GM23338 (cell line): Measurements from ENCODE around the gene ASPDH. TPM values are rescaled to one million over a fixed set of nuclear protein-coding genes. Genes with fewer than 3 reads are reported as not detected.

ENCODE experiments used
- ATAC-seq: fragments of 200-7000 bp; cut with Tn5 transposase; 3 replicates; pipeline ENCODE4 v1.9.1; 2020
- DNase-seq: peaks from one replicate; pipeline ENCODE4 v3.0.0-alpha.2; 2015; ENCODE audit warnings: low spot score
- H2AFZ ChIP-seq: fragments of 200-600 bp; sonication (generic); 2 replicates; pipeline ENCODE4 v1.8.0; 2016; ENCODE audit warnings: antibody characterized with exemption, mild to moderate bottlenecking, moderate library complexity
- H3F3A ChIP-seq: fragments of 200-600 bp; sonication (generic); replicated peaks from 2 replicates; pipeline ENCODE4 v1.8.0; 2017; ENCODE audit warnings: antibody characterized with exemption, mixed run types, low read depth
- H3K27ac ChIP-seq: fragments of 200-600 bp; sonication (generic); 2 replicates; pipeline ENCODE4 v1.6.1; 2016; ENCODE audit warnings: low read depth
- H3K27me3 ChIP-seq: fragments of 200-600 bp; sonication (generic); 2 replicates; pipeline ENCODE4 v1.8.0; 2016; ENCODE audit warnings: mild to moderate bottlenecking, mixed run types, moderate library complexity; ENCODE audit not compliant: insufficient read depth
- H3K36me3 ChIP-seq: fragments of 200-600 bp; sonication (generic); 2 replicates; pipeline ENCODE4 v1.8.0; 2016; ENCODE audit warnings: mild to moderate bottlenecking; ENCODE audit not compliant: insufficient read depth
- H3K4me1 ChIP-seq: fragments of 200-600 bp; sonication (generic); 2 replicates; pipeline ENCODE4 v1.8.0; 2016; ENCODE audit warnings: mild to moderate bottlenecking, moderate library complexity; ENCODE audit not compliant: insufficient read depth
- H3K4me2 ChIP-seq: fragments of 200-600 bp; sonication (generic); 2 replicates; pipeline ENCODE4 v1.7.1; 2017; ENCODE audit warnings: mixed run types
- H3K4me3 ChIP-seq: fragments of 200-600 bp; sonication (generic); 2 replicates; pipeline ENCODE4 v1.6.1; 2016; ENCODE audit warnings: mixed run types
- H3K79me2 ChIP-seq: fragments of 200-600 bp; sonication (generic); replicated peaks from 2 replicates; pipeline ENCODE4 v1.8.0; 2017; ENCODE audit warnings: mild to moderate bottlenecking; ENCODE audit not compliant: insufficient read depth
- H3K9me2 ChIP-seq: fragments of 200-600 bp; sonication (generic); 2 replicates; pipeline ENCODE4 v1.8.0; 2017; ENCODE audit not compliant: insufficient read depth
- H4K20me1 ChIP-seq: fragments of 200-600 bp; sonication (generic); replicated peaks from 2 replicates; pipeline ENCODE4 v1.8.0; 2017; ENCODE audit warnings: mild to moderate bottlenecking; ENCODE audit not compliant: insufficient read depth
- H3K27ac Mint-ChIP-seq: 2 replicates; pipeline ENCODE4 v1.8.0; 2020; ENCODE audit warnings: inconsistent platforms, mild to moderate bottlenecking, moderate library complexity, mixed read lengths
- H3K27me3 Mint-ChIP-seq: 3 replicates; pipeline ENCODE4 v1.8.0; 2022; ENCODE audit warnings: low read depth, mild to moderate bottlenecking, moderate library complexity, mixed read lengths, inconsistent platforms; ENCODE audit not compliant: insufficient read depth, poor library complexity
- H3K36me3 Mint-ChIP-seq: 3 replicates; pipeline ENCODE4 v1.8.0; 2021; ENCODE audit warnings: low read depth, mild to moderate bottlenecking, inconsistent platforms, moderate library complexity, mixed read lengths
- H3K4me1 Mint-ChIP-seq: 3 replicates; pipeline ENCODE4 v1.8.0; 2020; ENCODE audit warnings: mild to moderate bottlenecking, inconsistent platforms, mixed read lengths
- H3K4me3 Mint-ChIP-seq: 3 replicates; pipeline ENCODE4 v1.8.0; 2021; ENCODE audit warnings: moderate library complexity, mild to moderate bottlenecking, inconsistent platforms, mixed read lengths
- H3K9me3 Mint-ChIP-seq: 3 replicates; pipeline ENCODE4 v1.8.0; 2020; ENCODE audit warnings: moderate library complexity, mild to moderate bottlenecking, inconsistent platforms, mixed read lengths
- CREB1 ChIP-seq: fragments of 250-450 bp; sonication (Bioruptor Pico); IDR thresholded peaks from 2 replicates; pipeline ENCODE4 v1.5.0; 2020; ENCODE audit warnings: low read depth, mild to moderate bottlenecking, moderate library complexity
- CTCF ChIP-seq, 2 experiments: fragments of 200-600 bp in 1 of 2; sonication (generic) in 1 of 2; conservative IDR thresholded peaks; 2 replicates each; pipeline versions ENCODE4 v1.5.1 to v1.6.1; 2016 to 2017; ENCODE audit warnings: antibody characterized with exemption in 2 of 2, low read depth in 2 of 2, mild to moderate bottlenecking in 2 of 2, moderate library complexity in 1 of 2
- EZH2 ChIP-seq: fragments of 200-600 bp; sonication (generic); IDR thresholded peaks from one replicate; pipeline ENCODE4 v1.8.0; 2017; ENCODE audit warnings: antibody characterized with exemption, mild to moderate bottlenecking, low read depth; ENCODE audit not compliant: unreplicated experiment
- EZH2phosphoT487 ChIP-seq: fragments of 200-600 bp; sonication (generic); IDR thresholded peaks from one replicate; pipeline ENCODE4 v1.8.1; 2018; ENCODE audit warnings: antibody characterized with exemption; ENCODE audit not compliant: unreplicated experiment
- JUNB ChIP-seq: IDR thresholded peaks from one replicate; pipeline ENCODE4 v1.6.1; 2016; ENCODE audit warnings: antibody characterized with exemption; ENCODE audit not compliant: unreplicated experiment
- NANOG ChIP-seq: IDR thresholded peaks from 2 replicates; pipeline ENCODE4 v1.6.1; 2016; ENCODE audit warnings: antibody characterized with exemption, borderline replicate concordance
- POLR2AphosphoS5 ChIP-seq: IDR thresholded peaks from 2 replicates; pipeline ENCODE4 v1.6.1; 2016; ENCODE audit warnings: antibody characterized with exemption, low read depth
- STAT1 ChIP-seq: IDR thresholded peaks from one replicate; pipeline ENCODE4 v1.6.1; 2016; ENCODE audit warnings: antibody characterized with exemption; ENCODE audit not compliant: unreplicated experiment
- ZNF114 ChIP-seq: fragments of 250-450 bp; sonication (Bioruptor Pico); IDR thresholded peaks from 2 replicates; pipeline ENCODE4 v1.5.0; 2020; ENCODE audit warnings: mild to moderate bottlenecking, moderate library complexity
- ZNF331 ChIP-seq: fragments of 250-450 bp; sonication (Bioruptor Pico); IDR thresholded peaks from 2 replicates; pipeline ENCODE4 v1.5.0; 2020; ENCODE audit warnings: low read depth, mild to moderate bottlenecking, moderate library complexity
- ZNF462 ChIP-seq: fragments of 250-450 bp; sonication (Bioruptor Pico); IDR thresholded peaks from 2 replicates; pipeline ENCODE4 v1.5.0; 2020; ENCODE audit warnings: mild to moderate bottlenecking, moderate library complexity
- polyA plus RNA-seq: library from polyadenylated mRNA; unstranded; fragments of >200 nt; fragmentation: Nextera tagmentation; extraction: Ambion mirVana; gene quantifications from 2 replicates; pipeline ENCODE4 v1.2.1, GENCODE V29; 2016
- total RNA-seq: library from RNA; depleted of rRNA; stranded (reverse); fragments of >200 nt; shearing (Covaris generic); gene quantifications from 2 replicates; pipeline ENCODE4 v1.2.3, GENCODE V29; 2014
- TF ChIP-seq, protein P1 (sequence below): IDR thresholded peaks from one replicate; pipeline ENCODE4 v1.6.1; 2018; ENCODE audit warnings: antibody characterized with exemption; ENCODE audit not compliant: unreplicated experiment
- TF ChIP-seq, protein P2 (sequence below): IDR thresholded peaks from 2 replicates; pipeline ENCODE4 v1.6.1; 2016; ENCODE audit warnings: antibody characterized with exemption

Gene ASPDH
- total and polyA plus RNA-seq, 2 experiments from 2014 or later = not detected

DNA sequence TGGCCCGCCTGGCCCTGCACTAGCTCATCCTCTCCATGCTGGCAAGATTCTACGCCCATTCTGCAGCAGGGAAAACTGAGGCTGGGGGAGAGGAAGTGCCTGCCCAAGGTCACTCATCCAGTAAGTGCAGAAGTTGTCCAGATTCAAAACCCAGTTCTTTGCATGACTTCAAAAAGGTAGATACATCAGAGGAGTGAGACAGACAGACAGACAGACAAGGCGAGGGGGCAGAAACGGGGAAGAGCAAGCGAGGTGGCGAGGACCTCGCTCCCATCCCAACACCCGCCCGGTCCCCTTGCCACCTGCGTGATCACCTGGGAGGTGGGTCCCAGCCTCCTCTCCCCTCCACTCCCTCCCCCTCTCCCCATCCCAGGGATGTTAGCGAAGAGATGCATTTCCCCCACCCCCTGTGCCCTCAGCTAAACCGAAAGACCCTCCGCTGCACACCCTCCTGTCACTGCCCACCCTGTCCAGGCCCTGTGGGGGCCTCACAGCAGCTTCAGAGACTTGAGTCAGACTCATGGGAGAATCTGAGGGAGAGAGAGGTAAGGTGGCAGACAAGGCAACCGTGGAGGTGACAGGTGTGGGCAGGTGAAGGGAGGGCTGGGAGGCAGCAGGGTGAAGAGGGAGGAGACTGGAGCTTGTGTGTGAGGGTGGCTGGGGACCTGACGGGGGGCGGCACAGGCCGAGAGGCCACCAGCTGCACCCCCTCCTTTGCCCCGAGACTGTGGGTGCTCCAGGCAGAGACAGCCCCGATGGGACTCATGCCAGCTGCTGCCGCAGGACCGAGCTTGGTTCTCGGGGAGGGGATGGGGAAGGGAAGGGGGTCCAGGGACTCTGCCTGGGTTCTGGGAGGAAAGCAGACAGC lies 35.6 kb upstream of the ASPDH start:
- H3K36me3 ChIP-seq = no peaks in the 10 kb centered on the region
- Mint-ChIP-seq H3K9me3 (peaks cover 88% of the 10 kb centered on the region), H3K36me3 (peaks cover 35% of the 10 kb centered on the region), H3K4me3 (no peak overlapping the region), H3K4me1 (no peaks in the 10 kb centered on the region), H3K27me3 (peaks cover 10% of the 10 kb centered on the region), H3K27ac (no peak overlapping the region)
- no peak for ATAC-seq
- no peak for DNase-seq
- no peak overlapping the region for H2AFZ ChIP-seq
- TF ChIP-seq JUNB = no peak
- no peak for TF ChIP-seq EZH2phosphoT487
- TF ChIP-seq NANOG = no peak
- TF ChIP-seq ZNF462 = no peak
- TF ChIP-seq POLR2AphosphoS5 = no peak
- no peak for TF ChIP-seq STAT1
- TF ChIP-seq, protein P1, sequence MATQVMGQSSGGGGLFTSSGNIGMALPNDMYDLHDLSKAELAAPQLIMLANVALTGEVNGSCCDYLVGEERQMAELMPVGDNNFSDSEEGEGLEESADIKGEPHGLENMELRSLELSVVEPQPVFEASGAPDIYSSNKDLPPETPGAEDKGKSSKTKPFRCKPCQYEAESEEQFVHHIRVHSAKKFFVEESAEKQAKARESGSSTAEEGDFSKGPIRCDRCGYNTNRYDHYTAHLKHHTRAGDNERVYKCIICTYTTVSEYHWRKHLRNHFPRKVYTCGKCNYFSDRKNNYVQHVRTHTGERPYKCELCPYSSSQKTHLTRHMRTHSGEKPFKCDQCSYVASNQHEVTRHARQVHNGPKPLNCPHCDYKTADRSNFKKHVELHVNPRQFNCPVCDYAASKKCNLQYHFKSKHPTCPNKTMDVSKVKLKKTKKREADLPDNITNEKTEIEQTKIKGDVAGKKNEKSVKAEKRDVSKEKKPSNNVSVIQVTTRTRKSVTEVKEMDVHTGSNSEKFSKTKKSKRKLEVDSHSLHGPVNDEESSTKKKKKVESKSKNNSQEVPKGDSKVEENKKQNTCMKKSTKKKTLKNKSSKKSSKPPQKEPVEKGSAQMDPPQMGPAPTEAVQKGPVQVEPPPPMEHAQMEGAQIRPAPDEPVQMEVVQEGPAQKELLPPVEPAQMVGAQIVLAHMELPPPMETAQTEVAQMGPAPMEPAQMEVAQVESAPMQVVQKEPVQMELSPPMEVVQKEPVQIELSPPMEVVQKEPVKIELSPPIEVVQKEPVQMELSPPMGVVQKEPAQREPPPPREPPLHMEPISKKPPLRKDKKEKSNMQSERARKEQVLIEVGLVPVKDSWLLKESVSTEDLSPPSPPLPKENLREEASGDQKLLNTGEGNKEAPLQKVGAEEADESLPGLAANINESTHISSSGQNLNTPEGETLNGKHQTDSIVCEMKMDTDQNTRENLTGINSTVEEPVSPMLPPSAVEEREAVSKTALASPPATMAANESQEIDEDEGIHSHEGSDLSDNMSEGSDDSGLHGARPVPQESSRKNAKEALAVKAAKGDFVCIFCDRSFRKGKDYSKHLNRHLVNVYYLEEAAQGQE = no peak
- no peak for TF ChIP-seq CREB1 (CRISPR knock-in tag)
- no peak for TF ChIP-seq EZH2
- TF ChIP-seq ZNF114 (CRISPR knock-in tag) = no peak
- TF ChIP-seq, protein P2, sequence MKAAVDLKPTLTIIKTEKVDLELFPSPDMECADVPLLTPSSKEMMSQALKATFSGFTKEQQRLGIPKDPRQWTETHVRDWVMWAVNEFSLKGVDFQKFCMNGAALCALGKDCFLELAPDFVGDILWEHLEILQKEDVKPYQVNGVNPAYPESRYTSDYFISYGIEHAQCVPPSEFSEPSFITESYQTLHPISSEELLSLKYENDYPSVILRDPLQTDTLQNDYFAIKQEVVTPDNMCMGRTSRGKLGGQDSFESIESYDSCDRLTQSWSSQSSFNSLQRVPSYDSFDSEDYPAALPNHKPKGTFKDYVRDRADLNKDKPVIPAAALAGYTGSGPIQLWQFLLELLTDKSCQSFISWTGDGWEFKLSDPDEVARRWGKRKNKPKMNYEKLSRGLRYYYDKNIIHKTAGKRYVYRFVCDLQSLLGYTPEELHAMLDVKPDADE = no peak
- no peak for TF ChIP-seq CTCF (conservative IDR thresholded peaks at IDR 0.05; ENCODE audit: low read depth in 2 of 2)
- no peak for TF ChIP-seq ZNF331 (CRISPR knock-in tag)
- no peaks in the 10 kb centered on the region for H3K79me2 ChIP-seq
- H4K20me1 ChIP-seq = no peaks in the 10 kb centered on the region
- no peak overlapping the region for H3K27ac ChIP-seq
- no peak overlapping the region for H3K4me2 ChIP-seq
- no peaks in the 10 kb centered on the region for H3F3A ChIP-seq
- no peaks in the 10 kb centered on the region for H3K9me2 ChIP-seq
- H3K4me1 ChIP-seq = peaks cover 6% of the 10 kb centered on the region
- no peak overlapping the region for H3K4me3 ChIP-seq
- peaks cover 46% of the 10 kb centered on the region for H3K27me3 ChIP-seq
